DMS153 treated with DMSO at 0.1 percent for 48 hours (cell line): ENCODE results near the gene GRSF1.
"Not testable (repeated sequence)": the region's sequence is repeated elsewhere in the genome, so short reads cannot be mapped to it uniquely, and the experiment has no call there.

Experiments used
- DNase-seq: peaks from one replicate; lab custom pipeline; 2025; ENCODE audit not compliant: unreplicated experiment; lab: John Stamatoyannopoulos, UW

The GRSF1 gene, protein sequence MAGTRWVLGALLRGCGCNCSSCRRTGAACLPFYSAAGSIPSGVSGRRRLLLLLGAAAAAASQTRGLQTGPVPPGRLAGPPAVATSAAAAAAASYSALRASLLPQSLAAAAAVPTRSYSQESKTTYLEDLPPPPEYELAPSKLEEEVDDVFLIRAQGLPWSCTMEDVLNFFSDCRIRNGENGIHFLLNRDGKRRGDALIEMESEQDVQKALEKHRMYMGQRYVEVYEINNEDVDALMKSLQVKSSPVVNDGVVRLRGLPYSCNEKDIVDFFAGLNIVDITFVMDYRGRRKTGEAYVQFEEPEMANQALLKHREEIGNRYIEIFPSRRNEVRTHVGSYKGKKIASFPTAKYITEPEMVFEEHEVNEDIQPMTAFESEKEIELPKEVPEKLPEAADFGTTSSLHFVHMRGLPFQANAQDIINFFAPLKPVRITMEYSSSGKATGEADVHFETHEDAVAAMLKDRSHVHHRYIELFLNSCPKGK

DNA sequence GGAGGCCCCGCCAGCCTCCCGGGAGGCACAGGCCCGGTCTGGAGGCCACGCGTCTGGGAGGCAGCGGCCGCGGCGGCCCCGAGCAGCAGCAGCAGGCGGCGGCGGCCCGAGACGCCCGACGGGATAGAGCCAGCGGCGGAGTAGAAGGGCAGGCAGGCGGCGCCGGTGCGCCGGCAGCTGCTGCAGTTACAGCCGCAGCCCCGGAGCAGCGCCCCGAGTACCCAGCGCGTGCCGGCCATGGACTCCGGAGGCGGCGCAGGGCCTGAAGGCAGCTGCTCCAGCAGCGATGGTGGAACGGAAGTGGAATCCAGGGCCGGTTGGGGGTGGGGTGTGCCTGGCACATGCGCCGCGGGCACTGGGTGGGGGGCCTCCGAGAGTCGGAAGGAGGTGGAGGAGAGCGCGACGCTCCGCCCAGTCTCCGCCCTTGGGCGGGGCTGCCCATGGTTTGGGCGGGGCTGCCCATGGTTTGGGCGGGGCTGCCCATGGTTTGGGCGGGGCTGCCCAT, at the start of gene GRSF1:
Gene GRSF1, minus strand, starts transcription at position 302 of the 505 bp plus-strand sequence. Its CDS starts 63 bp downstream, at position 239.
- DNase-seq = peak; percentile 63

DNA sequence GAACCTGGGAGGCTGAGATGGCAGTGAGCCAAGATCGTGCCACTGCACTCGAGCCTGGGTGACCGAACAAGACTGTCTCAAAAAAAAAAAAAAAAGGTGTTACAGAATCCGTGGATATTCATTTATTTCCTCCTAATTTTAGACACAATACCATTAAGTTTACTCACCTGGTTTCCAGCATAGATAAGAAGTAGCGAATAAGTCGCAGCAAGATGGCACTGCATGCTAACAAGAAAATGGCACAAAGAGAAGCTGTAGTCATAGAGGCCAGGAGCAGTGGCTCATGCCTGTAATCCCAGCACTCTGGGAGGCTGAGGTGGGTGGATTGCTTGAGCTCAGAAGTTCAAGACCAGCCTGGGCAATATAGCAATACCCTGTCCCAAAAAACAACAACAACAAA, 45.5 kb upstream of the GRSF1 start:
- no peak for DNase-seq

DNA sequence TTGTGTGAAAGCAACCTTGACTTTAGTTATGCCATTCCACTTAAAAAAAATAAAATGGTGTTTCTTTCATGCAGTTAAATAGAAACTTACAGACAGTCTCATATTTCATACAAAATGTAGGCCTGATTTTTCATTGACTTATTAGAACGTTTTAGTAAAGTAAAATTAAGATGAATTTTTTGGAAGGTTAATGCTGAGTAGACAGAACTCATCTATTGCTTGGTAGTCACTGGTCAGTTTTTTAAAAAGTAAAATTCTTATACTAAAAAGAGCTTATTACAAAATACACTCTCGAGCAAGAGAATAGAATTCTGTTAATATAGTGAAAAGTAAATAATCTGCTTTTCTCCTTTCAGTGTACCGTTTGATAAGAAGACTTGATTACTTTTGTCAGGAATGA, 41.0 kb upstream of the GRSF1 start:
- DNase-seq = no peak

DNA sequence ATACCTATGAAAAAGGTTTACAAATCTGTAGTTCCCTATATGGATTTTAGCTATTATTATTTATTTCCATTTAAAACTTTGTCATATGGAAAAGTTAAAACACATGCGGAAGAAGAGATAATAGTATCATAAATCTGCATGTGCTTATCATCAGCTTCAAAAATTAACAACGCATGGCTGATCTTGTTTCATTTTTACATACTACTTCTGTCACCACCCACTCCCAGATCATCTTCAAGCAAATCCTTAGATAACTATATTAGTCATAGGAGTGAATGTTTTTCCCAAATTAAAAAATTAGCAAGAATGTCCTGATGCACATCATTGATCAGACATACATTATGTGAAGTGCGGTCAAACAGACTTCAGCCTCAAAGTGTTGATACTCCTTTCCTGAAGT, 37.9 kb upstream of the GRSF1 start:
- no peak for DNase-seq

DNA sequence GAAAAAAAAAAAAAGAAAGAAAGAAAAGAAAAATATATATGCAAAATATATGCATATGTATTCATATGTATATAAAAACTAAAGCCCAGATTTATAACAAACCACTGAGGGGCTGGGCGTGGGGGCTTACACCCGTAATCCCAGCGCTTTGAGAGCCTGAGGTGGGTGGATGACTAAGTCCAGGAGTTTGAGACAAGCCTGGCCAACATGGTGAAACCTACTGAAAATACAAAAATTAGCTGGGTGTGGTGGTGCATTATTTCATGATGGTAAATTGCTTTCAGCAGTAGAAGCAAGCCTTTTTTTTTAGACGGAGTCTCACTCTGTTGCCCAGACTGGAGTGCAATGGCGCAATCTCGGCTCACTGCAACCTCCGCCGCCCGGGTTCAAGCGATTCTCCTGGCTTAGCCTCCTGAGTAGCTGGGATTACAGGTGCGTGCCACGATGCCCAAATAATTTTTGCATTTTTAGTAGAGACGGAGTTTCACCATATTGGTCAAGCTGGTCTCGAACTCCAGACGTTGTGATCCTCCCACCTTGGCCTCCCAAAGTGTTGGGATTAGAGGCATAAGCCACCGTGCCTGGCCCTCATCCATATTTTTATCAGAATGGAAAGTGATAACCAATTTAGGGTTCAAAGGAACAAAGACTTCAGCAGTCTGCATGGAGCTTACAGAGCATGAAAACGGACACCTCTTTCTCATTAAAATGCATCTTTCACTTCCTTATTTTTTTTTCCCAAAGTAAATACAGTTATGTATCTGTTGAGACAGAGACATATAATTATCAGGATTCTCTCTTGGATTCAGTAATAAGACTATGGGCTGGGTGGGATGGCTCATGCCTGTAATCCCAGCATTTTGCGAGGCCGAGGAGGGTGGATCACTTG, 34.8 kb upstream of the GRSF1 start:
- DNase-seq = no peak

DNA sequence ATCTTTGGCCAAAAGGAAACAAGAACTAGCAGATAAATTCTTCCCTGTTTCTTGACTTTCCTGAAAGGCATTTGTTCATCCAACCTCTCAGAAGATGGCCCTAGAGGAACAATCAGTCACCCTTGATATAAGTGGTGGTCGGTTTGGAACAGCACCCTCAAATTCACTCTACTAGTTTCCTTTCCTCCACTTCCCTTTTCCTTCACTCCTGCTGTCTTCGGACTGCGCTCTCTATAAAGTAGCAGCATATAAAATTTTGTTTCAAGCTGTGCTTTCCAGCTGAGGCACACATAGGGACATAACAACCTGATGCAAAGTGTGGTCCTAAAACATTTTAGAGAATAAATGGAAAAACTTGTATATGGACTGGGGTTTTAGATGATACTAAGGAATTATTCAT, 33.5 kb upstream of the GRSF1 start:
- no peak for DNase-seq

DNA sequence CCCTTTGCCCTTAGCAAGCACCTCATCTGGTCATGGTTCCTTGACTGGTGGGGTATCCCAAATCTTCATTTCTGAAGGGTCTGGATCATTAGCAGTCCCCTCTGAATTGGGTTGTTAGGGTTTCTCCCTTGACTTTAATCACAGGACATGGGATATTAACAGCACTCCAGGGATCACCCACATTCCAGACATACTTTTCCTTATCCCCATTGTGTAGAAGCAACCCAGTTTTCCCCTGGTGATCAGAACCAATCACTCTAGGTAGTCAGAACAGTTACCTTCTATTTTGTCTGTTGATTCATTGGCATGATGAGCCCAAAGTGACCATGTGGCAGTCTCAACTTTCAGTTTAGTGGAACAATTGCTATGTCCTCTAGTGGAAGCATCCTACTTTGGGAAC, 29.1 kb upstream of the GRSF1 start:
- DNase-seq = no peak

DNA sequence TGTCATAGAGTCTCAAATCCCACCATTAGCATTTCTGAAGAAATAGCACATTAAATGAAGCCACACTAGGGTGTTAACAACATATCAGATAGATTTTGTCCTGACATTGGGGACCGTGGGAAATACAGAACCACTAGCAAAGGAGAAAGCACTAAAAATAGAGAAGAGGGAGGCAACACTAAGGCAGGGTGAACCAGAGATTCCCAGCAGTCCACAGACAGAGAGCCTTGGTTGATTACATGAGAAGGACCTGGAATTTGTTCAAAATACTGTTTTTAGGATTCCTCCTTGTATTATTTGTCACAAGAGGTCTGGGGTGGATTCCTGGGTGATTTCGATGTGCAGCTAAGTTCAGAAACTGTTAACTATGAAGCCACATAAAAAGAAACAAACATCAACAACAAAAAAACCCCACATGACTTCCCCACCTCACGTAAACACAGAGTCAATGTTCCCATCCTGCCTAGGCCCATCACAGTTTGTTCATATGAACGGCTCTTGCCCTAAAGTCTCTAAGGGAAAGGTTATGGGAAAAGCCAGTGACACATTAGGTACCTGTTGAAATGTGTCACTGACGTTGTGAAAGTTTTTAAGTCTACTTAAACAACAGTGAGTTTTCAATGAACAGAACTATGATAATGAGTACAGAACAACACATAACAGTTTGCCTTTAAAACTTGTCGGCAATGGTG, 23.6 kb upstream of the GRSF1 start:
- DNase-seq = no peak

DNA sequence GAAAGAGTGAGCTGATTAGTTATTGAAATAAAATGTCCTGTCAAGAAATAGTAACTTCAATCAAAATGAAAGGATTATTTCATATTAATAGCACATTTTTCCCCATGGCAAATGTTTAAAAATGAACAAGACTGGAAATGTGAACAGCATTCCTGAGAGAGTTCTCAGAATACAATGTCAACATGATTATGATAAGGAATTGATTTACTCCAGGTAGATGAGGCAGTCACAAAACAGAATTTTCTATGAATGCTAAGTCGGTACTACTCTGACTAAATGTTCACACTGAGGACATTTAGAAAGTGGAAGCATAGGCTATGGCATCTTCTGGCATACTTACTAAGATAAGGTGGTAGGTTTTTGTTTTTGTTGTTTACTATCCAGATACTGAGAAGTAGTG, 19.4 kb upstream of the GRSF1 start:
- DNase-seq = no peak

DNA sequence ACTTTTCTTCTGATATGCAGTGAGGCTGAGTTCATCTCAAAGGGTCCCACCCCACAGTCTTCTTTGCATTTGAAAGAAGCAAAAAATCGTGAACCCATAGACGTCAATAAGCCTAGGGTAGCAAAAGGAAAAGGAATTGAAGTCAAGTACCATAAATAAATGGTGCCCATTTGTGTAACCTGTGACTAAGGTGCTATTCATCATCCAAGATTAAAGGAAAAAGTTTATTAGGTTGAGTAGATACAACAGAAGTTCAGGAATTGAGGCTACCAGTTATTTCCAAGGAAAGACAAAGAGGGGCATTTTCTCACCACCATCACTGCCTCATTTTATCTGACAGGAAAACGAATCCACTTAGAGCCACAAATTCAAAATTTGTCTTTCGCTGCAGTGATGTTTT, 18.8 kb upstream of the GRSF1 start:
- no peak for DNase-seq

DNA sequence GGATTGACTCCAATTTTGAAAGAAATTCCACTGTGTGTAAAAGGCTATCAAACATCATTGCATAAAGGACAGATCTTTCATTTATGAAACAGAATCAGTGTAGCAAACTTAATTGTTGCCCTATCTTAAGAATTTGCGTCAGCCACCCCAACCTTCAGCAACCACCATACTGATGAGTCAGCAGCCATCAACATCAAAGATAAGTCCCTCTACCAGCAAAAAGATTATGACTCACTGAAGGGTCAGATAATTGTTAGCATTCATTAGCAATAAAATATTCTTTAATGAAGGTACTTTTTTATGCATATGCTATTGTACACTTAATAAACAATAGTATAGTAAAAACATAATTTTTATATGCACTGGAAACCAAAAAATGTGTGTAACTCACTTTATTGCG, 15.8 kb upstream of the GRSF1 start:
- DNase-seq = no peak

DNA sequence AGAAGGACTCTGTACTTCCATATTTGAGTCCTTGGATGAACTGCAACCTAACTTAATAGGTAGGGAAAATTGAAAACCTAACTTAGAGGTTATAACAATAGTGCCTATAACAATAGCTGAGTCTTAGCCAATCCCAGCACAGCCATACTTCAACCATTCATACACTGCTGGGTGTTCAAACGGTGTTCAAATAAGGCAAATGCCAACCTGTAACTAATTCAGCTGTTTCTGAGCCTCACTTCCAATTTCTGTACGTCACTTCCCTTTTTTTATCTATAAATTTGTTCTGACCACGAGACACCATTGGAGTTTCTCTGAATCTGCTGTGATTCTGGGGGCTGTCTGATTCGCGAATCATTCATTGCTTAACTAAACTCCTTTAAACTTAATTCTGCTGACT, 9.6 kb upstream of the GRSF1 start:
- no peak for DNase-seq

DNA sequence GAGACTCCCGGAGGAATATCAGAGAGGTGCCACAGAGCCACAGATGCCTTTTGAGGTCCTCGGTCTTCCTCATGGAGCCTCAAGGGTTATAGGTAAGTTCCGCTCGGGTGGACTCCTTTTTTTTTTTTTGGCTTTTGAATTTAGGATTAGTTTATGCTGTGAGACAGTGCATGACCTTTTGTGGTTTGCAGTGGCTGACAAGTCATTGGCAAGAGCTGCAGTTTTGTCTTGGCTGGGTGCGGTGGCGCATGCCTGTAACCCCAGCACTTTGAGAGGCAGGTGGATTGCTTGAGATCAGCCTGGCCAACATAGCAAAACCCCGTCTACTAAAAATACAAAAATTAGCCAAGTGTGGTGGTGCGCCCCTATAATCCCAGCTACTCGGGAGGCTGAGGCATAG, 4.5 kb upstream of the GRSF1 start:
- DNase-seq = no peak

DNA sequence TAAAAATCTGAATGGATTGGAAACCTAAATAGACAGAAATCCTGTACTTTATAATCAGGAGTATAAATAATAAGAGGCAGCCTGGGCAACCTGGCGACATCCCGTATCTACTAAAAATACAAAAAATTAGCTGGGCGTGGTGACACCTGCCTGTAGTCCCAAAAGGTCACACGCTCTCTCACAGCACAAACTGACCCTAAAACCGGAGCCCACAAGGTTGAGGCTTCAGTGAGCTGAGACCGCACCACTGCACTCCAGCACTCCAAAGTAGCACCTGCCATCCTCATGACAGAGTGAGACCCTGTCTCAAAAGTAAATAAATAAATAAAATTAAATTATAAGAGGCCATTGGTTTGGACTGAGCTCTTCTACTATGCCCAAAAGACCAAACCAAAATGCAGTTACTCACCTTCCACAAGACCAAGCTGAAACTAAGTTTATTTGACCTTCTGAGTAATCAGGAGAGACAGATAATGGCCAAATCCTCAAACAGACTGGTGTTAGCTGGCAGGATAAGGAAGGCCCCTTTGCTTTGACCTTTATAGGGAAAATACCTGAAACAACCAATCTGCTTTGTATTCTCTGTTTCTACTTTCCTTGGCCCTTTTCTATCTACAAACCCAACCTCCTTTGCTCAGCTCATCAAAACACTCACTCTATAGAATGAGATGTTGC, 3.2 kb upstream of the GRSF1 start:
- no peak for DNase-seq

DNA sequence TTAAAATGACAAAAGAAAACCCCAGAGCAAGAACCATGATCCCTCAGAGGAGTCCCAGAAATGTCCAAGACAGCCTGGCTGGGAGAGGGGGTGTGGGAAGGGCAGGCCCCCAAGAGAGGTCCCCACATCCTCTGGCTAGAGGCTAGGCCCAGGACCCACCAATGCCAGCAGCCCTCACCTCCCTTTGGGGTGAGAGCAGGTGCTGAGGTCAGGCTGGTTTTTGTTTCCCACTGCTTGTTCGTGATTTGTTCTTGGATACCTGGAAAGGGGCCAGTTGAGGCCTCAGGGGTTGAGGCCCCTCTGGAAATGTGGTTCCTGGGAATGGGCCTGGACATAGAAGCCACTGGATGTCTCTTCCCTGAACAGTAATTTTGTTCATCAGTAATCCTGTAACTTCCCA, 2.3 kb upstream of the GRSF1 start:
- no peak for DNase-seq

DNA sequence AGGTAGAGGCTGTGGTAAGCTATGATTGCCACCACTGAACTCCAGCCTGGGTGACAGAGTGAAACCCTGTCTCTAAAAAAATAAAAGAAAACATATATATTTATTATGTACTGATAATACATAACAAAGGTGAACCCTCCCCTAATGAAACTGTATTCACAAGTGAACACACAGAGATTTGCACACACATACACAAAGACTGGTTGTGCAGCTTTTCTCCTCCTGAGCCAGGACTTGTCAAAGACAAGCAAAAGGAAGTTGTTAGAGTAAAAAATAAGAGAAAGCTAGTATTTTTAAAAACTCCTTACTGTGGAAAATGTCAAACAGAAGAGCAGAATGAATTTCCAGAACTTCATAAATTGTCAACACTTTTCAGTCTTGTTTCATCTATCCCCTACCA, 1.5 kb upstream of the GRSF1 start:
- no peak for DNase-seq

DNA sequence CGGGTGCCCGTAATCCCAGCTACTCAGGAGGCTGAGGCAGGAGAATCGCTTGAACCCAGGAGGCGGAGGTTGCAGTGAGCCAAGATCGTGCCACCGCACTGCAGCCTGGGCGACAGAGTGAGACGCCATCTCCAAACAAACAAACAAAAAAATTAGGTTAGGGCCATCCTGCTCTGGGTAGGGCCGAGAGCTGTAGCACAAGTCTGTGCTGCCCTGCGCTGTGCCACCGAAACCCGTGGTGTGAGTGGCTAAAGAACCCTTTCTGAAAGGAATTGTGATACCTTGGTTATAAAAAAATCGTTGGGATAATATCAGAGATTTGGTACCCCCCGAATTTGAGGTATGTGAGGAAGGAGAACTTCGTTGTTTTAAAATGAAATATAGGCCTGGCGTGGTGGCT, 941 bp upstream of the GRSF1 start:
- DNase-seq = not testable (repeated sequence)

DNA sequence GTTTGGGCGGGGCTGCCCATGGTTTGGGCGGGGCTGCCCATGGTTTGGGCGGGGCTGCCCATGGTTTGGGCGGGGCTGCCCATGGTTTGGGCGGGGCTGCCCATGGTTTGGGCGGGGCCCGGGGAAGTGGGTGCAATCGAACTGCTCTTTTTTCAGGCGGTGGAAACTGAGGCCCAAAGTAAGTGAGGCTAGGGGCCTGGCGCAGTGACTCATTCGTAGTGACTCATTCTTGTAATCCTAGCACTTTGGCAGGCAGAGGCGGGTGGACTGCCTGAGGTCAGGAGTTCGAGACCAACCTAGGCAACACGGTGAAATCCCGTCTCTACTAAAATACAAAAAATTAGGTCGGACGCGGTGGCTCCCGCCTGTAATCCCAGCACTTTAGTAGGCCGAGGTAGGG, 447 bp upstream of the GRSF1 start:
- DNase-seq = not testable (repeated sequence)

DNA sequence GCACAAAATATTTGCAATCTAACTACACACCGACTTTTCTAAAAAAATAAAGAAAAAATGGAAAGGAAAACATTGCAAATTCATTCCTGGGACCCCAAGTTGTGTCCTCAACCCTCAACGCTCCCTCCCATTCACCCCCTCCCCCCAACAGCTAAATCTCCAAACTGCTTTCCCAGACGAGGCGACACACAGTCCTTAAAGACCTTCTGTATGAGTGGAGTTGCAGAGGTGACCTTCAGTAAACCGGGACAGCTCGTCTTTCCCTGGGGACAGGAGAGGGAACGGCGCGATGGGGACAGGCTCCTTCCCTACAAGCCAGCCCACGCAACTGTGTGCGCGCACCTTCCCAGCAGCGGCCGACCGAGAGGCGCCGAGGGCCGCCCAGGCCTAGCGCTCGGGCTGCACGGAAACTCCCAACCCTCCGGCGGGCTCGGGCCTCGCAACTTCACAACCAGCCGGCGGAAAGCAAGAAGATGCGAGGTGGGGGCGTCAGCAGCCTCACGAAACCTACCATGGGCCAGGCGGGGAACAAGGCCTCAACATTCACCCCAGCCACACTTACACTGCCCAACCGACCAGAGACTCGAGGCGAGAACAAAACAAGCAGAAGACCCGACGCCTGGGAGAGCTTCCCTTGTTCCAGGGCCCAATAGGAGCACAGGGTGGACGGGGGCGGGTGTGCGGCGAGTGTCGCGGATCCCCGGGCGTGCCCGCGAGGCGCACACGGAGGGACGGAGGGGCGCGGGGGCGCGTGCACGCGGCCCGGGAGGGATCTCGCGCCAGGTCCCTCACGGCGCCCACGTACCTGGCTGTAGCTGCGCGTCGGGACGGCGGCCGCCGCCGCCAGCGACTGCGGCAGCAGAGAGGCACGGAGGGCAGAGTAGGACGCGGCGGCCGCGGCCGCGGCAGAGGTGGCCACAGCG, 763 bp downstream of the GRSF1 start:
- DNase-seq = peak; percentile 43

DNA sequence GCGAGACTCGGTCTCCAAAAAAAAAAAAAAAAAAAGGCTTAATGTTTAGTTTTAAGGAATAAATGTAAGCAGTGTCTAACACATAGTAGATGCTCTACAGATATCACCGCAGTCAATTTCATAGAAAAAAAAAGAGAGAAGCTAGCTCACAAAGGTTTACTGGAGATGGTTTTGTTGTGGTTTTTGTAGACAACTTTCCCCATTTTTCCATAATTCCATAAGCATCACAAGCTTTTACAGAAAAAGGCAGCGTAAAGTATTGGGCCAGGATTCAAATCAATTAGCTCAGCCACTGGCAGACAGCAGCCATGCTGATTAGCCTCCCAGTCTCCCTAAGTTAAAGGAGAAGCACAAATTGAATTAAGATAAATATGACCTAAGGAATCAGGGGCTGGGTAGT, 1.5 kb downstream of the GRSF1 start:
- no peak for DNase-seq
